Fibroblast of pulmonary artery (primary cell): ENCODE results near the gene COL8A1.

Experiments
- DNase-seq: peaks from one replicate; pipeline ENCODE4 v3.0.0-alpha.2; 2010; ENCODE audit warnings: low read depth
- H3K4me3 ChIP-seq: replicated peaks from 2 replicates; pipeline ENCODE4 v1.5.1; 2011; ENCODE audit warnings: low read depth, mild to moderate bottlenecking, control low read depth, low read length, moderate library complexity
- TF ChIP-seq, protein P1 (sequence below): IDR thresholded peaks from 2 replicates; pipeline ENCODE4 v1.5.1; 2011; ENCODE audit warnings: mild to moderate bottlenecking, control low read depth, low read length, inconsistent platforms; ENCODE audit errors: missing control alignments

The COL8A1 gene

DNA sequence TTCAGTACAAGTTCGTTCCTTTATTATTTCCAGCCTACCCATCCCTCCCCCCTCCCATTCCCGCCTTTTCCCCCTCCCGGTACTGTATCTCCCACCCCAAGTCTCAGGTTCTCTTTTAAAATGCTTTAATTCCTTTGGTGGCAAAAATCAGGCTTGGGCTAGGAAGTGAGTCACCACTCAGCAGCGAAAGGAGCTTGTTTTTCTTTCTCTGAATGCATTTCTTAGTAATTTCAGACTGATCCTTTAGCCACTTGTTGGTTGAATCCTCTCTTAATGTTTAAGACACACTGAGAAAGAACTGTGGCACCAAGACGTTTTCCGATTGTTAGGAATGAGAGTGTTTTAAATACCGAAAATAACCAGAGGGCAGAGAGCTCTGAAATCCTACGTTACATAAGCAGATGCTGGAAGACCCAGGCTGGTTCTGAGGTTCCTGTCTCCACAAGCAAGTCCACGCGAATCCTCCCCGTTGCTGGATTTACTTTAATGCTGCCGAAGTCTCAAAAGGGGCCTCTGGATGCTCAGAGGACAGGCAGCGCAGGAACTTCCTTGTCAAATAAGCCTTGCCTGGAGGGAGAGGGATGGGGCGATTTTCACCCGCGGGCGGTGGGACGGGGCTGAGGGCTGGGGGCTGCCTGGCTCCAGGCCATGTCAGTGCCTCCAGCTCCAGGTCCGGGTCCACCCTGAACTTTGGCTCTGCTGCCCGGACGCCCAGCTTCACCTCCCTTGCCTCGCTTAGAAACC, 854 bp upstream of the COL8A1 start:
- TF ChIP-seq, protein P1, sequence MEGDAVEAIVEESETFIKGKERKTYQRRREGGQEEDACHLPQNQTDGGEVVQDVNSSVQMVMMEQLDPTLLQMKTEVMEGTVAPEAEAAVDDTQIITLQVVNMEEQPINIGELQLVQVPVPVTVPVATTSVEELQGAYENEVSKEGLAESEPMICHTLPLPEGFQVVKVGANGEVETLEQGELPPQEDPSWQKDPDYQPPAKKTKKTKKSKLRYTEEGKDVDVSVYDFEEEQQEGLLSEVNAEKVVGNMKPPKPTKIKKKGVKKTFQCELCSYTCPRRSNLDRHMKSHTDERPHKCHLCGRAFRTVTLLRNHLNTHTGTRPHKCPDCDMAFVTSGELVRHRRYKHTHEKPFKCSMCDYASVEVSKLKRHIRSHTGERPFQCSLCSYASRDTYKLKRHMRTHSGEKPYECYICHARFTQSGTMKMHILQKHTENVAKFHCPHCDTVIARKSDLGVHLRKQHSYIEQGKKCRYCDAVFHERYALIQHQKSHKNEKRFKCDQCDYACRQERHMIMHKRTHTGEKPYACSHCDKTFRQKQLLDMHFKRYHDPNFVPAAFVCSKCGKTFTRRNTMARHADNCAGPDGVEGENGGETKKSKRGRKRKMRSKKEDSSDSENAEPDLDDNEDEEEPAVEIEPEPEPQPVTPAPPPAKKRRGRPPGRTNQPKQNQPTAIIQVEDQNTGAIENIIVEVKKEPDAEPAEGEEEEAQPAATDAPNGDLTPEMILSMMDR: no peak
- peak overlapping the region; percentile 72 for H3K4me3 ChIP-seq
- DNase-seq: peak; percentile 76

DNA sequence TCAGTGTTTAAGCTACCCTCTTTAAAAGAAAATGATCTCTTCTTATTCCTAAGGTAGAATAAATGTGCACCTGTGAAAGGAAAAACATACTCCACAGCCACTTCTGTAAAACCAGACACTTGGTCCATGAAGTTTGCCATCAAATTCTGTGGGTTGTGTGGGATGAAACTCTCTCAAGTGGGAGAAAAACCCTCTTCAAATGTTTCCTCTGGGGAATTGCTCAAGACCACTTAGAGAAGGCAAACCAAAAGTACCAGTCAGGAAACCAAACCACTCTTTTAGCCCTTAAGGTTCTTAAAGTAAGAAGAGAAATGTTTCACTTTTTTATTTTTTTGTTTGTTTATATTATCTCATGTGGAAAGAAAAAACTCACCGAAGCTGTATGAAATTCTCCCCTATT, 1.2 kb downstream of the COL8A1 start:
- TF ChIP-seq, protein P1: no peak
- DNase-seq: peak; percentile 53
- peak overlapping the region; percentile 72 for H3K4me3 ChIP-seq

DNA sequence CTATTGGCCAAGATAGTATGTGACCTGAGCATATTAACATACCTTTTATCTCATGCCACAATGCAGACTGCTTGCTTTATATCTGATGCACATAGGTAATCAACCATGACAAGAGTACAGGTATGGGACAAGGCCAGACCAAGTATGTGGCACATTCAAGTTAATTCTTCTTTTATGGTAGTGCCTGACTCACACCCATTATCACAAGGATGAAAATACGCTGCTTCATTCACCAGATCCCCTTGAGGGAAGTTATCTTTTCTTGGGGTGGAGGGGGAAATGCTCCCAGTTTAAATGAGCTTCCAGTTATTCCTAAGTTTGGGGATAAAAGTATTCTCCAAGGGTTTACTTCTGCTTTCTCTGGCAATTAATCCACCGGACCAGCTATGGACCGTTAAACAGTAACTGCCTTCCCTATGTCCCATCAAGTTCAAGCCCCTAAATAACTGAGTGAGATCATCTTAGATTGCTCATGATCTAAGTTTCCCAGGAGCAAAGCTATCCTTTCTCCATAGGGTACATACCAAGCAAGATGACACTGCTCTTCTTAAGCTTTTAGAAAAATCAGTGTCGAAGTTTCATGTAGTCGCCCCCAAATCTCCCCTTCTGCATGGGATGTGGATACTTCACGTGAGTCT, 1.9 kb downstream of the COL8A1 start:
- DNase-seq: no peak
- TF ChIP-seq, protein P1: no peak
- H3K4me3 ChIP-seq: peak overlapping the region; percentile 72

DNA sequence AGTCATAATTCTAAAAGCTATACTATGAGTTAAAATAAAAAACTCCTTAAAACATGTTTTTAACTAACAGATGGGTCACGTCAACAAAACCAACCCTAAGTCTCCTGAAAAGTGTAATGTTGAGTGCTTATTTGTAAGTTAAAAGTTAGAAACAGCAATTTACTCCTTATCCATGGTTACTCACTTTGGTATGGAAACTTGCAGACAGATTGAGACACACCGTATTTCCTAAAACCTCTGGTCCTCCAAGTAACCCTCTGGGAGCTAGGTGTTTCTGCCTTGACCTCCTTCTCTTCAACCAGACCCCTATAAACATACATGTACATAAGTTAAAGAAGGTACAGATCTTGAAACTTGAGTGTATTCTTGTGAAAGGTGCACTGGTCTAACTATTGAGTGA, 3.1 kb downstream of the COL8A1 start:
- TF ChIP-seq, protein P1: no peak
- no peak for DNase-seq
- H3K4me3 ChIP-seq: peak overlapping the region; percentile 72

DNA sequence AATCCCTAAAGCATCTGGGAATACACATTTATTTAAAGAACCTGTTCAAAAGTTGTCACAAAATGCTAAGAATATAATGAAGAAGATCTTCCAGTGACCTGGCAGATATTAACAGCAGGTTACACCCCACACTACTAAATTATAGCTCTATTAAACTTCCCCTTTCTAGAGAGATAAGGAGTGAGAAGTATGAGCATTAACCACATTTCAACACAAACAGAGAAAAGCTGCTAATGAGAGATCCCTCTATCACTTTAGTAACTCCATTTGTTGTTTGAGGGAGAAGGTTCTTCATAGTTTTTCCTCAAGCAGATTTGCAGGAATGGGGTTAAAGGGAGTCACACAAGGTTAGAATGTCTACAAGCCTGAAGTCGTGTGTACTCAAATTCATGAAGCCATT, 3.6 kb downstream of the COL8A1 start:
- TF ChIP-seq, protein P1: no peak
- no peak overlapping the region for H3K4me3 ChIP-seq
- no peak for DNase-seq

DNA sequence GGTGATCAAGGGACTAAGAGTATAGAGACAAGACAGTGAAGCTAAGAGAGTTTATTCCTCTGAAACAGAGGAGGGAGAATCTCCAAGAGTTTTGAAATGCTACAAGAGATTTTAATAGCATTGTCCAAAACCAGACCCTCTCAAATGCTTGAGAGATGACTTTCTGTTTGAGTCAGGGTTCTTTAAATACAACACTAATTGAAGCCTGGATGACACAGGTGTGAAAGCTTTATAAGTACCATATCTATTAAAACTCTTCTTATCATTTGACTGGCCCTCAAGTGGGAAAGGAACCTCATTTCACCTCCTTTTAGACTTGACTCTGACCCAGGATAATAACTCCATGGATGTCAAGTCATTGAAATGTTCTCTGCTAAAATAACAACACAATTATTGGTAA, 5.6 kb downstream of the COL8A1 start:
- H3K4me3 ChIP-seq: no peak overlapping the region
- DNase-seq: no peak
- TF ChIP-seq, protein P1: no peak
